NCI-H345 (cell line): ENCODE measurements around the gene CCT3.
A peak's percentile ranks its signal among the peaks of the same experiment; 100 is the strongest.

Experiments used
- DNase-seq: peaks from one replicate; lab custom pipeline; 2025; lab: John Stamatoyannopoulos, UW

Gene CCT3

GRCh38 chr1:156320560-156320959, 17.5 kb downstream of the CCT3 start:
- DNase-seq = no peak

GRCh38 chr1:156319664-156320063, 18.4 kb downstream of the CCT3 start:
- peak; percentile 50 for DNase-seq

- DNase-seq = no peak
These were observed 21.2 kb downstream of the CCT3 start for GRCh38 chr1:156316909-156317308.

- DNase-seq = no peak
These were observed 27.1 kb downstream of the CCT3 start for GRCh38 chr1:156310962-156311361.

GRCh38 chr1:156308078-156308477, 30.0 kb downstream of the CCT3 start:
- DNase-seq = no peak

- DNase-seq = no peak
These were observed 32.9 kb downstream of the CCT3 start for GRCh38 chr1:156305215-156305614.

GRCh38 chr1:156303241-156303640, 34.9 kb downstream of the CCT3 start:
- no peak for DNase-seq

GRCh38 chr1:156298852-156299357, 39.2 kb downstream of the CCT3 start, which contains the start of gene VHLL:
VHLL (minus strand) TSS chr1:156299307; CDS start chr1:156299189, 118 bp downstream.
- DNase-seq = no peak

GRCh38 chr1:156295391-156295947, 42.6 kb downstream of the CCT3 start, which contains the start of gene GLMP:
GLMP (minus strand) TSS chr1:156295679; CDS start chr1:156295645, 34 bp downstream.
- peak; percentile 96 for DNase-seq

- no peak for DNase-seq
These were observed 44.2 kb downstream of the CCT3 start for GRCh38 chr1:156293895-156294294.

GRCh38 chr1:156293098-156293434, 45.0 kb downstream of the CCT3 start:
- DNase-seq = no peak

- DNase-seq = no peak
These were observed 46.6 kb downstream of the CCT3 start for GRCh38 chr1:156291226-156292061.

GRCh38 chr1:156289857-156290256, 48.2 kb downstream of the CCT3 start:
- DNase-seq = no peak

- DNase-seq = no peak
These were observed 52.0 kb downstream of the CCT3 start for GRCh38 chr1:156286061-156286460.

- no peak for DNase-seq
These were observed 52.7 kb downstream of the CCT3 start for GRCh38 chr1:156285437-156285836.

- DNase-seq = no peak
These were observed 53.3 kb downstream of the CCT3 start for GRCh38 chr1:156284757-156285156.

- no peak for DNase-seq
These were observed 54.0 kb downstream of the CCT3 start, which contains the start of gene TMEM79 for GRCh38 chr1:156284112-156284511. TMEM79 (plus strand) TSS chr1:156284325; CDS start chr1:156285227, 902 bp downstream.

GRCh38 chr1:156283521-156283920, 54.6 kb downstream of the CCT3 start:
- DNase-seq = no peak

- DNase-seq = peak; percentile 100
These were observed 55.4 kb downstream of the CCT3 start, which contains the start of gene SMG5 for GRCh38 chr1:156282479-156283222. SMG5 (minus strand) TSS chr1:156282825; CDS start chr1:156282680, 145 bp downstream.

GRCh38 chr1:156281693-156282478, 56.2 kb downstream of the CCT3 start:
- DNase-seq = peak; percentile 91

GRCh38 chr1:156281281-156281680, 56.8 kb downstream of the CCT3 start:
- peak; percentile 44 for DNase-seq

- no peak for DNase-seq
These were observed 58.3 kb downstream of the CCT3 start for GRCh38 chr1:156279837-156280236.
